Embryonic facial prominence (tissue), 1 donor: ENCODE measurements around the gene ABCC5.
"Not testable (repeated sequence)": the region's sequence is repeated elsewhere in the genome, so short reads cannot be mapped to it uniquely, and the experiment has no call there.

Experiments
- DNase-seq: peaks from one replicate; pipeline ENCODE4 v3.0.0-alpha.2; 2016; ENCODE audit errors: extremely low spot score

ABCC5 gene

DNA sequence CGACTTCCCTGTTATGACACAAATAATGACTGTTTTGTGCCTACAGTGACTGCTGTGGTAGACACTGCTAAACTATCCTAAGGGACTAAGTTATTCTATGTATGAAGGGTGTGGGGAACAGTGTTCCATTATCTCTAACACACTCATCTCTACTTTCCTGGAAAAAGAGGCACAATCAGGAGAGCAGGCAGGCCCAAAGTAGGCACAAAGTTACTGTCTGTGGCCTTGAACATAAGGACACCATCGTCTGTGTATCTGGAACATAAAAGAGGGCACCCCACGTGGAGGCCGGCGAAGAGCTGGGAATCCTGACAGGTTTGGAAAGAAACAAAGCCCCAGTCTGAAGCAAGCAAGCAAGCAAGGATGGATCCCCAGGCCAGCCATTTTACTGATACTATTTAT lies 1.5 kb downstream of the ABCC5 start:
- no peak for DNase-seq

GRCh38 chr3:184015381-184016019 lies 2.2 kb downstream of the ABCC5 start:
- no peak for DNase-seq

GRCh38 chr3:184011937-184012889 lies 5.5 kb downstream of the ABCC5 start:
- DNase-seq = no peak

DNA sequence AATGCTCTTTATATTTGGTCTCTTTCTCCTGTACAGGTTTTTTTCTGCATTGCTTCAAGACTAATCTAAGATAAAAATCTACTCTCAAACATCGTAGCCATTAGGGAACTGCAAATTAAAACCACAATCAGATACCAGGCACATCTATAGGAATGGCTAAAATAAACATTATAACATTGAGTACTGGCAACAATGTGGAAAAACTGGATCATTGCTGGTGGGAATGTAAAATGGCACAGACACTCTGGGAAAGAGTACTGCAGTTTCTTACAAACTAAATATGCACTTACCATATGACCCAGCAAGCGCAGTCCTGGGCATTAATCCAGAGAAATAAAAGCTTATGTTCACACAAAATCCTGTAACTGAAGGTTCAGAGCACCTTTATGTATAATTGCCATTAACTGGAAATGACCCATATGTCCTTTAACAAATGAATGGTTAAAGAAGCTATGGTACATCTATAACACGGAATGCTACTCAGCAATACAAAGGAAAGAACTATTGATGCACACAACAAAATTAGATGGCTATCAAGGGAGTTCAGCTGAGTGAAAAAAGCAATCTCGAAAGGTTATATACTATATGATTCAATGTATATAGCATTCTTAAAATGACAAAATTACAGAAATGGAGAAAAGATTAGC lies 6.3 kb downstream of the ABCC5 start:
- DNase-seq = no peak

- DNase-seq = no peak
Observed at GRCh38 chr3:184008161-184008560, 9.5 kb downstream of the ABCC5 start.

- DNase-seq = not testable (repeated sequence)
Observed at GRCh38 chr3:184007143-184007813, 10.4 kb downstream of the ABCC5 start.

DNA sequence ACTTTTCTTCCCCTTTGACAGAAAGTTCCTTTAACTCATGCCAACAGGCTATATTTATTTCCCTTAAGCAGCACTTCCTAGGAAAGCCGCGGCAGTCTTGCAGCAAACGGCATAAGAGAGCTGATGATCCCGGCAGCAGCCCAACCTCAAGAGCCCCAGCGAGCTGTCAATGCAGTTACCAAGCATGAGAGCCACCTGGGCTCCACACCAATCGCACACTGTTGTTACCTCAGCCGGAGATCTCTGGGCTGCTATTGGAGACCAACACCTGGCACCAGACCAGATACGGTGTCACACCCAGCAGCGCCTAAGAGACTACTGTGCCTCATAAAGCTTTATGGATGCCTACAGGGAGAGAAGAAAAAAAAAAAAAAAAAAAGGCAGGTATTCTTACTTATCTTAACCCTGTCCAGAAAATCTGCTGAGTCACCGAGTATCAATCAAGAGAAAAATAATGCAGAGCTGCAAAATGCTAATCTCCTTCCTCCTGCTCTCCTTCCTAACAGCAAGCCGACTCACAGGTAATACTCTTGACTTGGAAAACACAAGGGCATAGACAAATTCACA lies 11.7 kb downstream of the ABCC5 start:
- DNase-seq = no peak

DNA sequence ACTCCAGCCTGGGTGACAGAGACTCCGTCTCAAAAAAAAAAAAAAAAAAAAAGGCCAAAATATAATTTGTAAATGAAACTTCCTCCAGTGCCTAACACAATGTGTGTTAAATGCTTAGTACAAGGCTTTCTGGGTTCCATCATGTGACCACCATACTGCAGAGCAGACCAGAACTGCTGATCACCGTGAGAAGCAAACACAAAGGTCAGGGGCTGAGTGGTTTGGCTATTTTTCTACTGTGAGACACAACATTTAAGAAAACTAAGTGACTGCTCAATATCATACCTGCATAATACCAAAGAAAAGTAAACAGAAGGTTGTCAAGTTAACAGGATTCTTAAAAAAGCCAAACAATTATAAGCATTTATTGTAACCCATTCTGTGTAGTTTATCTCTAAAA lies 13.2 kb downstream of the ABCC5 start:
- no peak for DNase-seq

DNA sequence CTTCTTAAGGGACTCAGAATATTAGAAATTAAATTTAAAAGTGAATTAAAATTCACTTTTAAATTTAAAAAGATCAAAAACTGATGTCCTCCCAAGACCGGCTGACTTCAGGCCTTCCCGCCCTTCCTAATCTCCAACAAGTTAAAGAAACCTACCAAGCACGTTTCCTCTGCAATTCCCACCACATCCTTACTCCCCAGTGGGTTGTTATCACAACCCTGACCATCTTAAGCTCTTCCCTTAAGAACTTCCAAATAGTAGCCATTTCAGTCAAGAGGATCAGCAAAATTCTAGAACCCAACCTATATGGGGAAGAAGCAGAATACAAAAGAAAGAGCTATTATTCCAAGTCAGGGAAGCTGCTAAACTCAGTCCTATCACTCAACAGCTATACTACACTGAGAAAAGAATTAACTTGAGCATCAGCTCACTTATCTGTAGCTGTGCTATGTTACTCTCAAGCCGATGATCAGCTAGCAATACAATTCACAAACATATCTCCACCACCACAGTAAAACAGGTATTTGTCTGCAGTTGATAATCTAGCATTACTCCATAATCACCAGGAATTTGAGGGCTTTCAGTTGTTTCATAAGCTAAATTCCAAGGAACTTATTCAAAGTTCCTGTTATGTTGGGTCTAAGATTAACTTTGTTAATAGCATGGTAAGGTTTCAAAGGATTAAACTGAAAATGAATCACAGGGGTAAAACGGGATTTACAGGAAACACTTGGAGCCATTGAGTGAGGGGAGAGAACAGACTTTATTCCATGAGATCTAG lies 14.3 kb downstream of the ABCC5 start:
- no peak for DNase-seq

GRCh38 chr3:184002469-184002868 lies 15.2 kb downstream of the ABCC5 start:
- DNase-seq = no peak

GRCh38 chr3:184001761-184002160 lies 15.9 kb downstream of the ABCC5 start:
- DNase-seq = no peak

DNA sequence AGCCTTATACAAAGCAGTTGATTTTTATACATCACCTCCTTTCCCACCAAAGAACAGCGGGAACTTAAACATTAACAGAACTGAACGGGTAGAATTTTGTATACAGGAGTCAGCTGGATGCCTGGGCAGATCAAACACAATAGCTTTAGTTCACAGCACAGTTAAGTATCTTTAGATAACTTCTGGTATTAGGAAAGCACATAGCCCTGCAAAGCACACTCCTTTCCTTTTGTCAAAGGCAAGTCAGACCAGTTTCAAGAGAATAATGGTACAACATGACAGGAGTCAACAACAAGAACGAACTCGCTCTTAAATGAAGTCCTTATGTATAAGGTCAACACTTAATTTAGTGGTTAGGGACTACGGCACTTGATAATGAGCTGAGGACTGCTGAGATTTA lies 26.3 kb downstream of the ABCC5 start:
- no peak for DNase-seq

DNA sequence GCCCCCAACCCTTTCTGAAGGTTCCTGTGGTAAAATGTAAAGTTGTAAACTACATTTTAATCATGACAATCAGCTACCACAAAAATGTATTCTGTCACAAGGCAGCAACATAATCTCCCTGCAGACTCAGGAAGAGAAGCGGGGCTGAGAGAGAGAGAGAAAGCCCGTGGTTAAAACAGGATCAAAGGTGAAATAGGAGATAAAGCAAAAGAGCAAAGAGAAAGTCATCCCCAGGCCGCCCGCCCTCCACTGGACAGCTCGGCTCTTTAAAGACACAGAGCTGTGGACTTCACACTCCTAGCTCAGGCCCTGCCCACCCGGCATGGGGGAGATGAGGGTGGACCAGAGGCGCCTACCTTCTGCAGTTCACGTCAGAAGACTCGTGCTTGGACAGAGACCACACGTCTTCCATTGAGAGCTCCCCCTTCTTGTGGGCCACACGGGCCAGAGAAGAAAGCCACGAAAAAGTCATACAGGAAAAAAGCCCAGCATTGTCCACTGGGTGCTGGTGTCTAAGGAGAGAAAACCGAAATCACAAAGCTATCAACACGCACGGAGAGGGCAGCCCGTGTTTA lies 29.4 kb downstream of the ABCC5 start:
- no peak for DNase-seq

DNA sequence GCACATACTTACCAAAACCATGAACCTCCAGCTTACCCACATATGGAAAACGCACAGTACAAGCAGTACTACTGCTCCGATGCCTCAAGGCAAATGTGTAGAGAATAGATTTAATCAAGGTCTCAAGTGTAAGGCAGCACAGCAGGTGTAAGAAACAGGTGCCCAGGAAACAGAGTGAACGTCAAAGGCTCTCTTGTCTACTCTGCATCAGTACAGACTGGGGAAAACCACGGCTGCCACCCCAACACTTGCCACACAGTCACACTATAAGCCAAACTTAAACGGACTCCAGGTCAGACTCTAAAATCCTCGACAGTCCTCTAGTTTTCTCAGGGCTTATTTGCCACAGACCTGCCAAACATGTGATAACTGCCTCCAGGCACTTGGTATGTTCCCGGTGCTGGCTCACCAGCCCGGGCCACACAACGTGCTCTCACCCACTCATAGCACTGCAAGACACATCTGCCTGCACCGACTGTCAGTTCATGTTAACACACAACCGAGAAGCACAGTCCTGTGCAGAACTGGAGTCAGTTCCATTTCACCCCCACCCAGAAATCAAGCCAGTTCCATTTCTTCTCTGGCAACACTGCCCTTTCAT lies 30.6 kb downstream of the ABCC5 start:
- DNase-seq = no peak

DNA sequence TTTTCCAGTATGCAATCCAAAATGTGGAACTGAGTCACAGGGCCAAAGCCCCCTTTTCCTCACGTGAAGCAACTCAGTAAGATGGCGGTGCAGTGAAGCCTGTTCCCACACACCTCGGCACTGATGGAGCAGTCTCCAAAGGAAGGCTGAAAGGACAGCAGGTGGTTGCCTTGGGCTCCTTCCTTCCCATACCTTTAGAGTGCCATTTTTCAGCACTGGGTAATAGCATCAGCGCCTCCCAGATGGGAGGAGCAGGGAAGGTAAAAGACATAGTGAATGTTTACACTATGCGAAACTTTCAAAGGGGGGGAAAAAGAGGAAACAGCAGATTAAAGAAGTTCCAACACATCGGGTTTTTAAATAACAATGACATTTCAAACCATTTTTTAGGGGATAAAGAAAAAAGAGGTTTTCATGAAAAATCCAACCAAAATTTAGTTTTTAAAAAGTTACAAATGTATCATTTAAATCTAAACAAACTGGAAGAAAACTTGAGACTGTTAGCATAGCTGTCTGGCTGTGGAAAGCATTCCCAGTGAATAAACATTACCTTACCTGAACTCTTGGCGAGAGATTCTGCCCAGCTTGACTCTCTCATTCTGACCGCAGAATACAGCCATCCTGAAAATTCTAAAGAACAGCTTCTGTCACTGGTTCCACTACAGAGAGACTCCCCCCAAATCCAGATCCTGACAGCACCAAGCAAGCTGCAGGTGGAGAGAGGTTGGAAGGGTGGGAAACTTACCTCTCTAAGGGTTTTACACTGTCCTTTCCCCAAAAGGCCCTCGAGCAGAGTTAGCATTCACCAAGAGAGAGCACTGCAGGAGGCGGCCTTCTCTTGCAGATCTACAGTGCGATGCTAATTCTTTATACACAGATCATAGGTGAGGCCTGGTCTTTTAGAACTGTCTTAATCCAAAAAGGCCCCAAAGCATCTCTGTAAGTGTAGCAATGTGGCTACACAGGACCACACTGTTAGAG lies 32.6 kb downstream of the ABCC5 start:
- DNase-seq = no peak

- DNase-seq = no peak
Observed at GRCh38 chr3:183984127-183984740, 33.5 kb downstream of the ABCC5 start.

DNA sequence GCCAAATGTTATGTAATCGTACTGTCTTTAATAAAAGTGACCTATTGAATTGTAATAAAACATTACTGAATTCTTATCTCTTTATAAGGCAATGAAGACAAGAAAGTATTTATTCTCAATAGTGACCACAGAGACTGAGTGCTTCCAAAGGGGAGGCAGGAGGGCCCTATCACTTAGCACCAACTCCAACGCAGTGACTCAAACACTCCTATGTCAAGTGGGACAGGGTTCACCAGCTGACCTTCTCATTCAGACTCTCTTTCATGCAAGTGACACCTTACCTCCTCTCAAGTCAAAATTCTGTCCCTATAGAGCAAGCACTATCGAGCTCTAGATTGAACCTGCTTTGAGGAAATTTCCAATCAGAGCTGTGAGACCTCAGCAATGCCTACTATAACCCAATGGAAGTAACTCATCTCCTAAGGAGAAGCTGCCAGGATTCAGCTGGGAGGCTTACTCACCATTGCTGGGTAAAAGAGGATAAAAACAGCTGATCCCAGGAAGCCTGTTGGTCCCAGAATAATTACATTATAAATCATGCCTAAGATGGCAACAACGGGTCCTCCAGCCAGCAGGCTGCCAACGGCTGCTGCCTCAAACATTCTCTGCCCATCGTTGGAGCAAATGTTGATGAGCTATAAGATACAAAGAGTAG lies 35.6 kb downstream of the ABCC5 start:
- DNase-seq = no peak

DNA sequence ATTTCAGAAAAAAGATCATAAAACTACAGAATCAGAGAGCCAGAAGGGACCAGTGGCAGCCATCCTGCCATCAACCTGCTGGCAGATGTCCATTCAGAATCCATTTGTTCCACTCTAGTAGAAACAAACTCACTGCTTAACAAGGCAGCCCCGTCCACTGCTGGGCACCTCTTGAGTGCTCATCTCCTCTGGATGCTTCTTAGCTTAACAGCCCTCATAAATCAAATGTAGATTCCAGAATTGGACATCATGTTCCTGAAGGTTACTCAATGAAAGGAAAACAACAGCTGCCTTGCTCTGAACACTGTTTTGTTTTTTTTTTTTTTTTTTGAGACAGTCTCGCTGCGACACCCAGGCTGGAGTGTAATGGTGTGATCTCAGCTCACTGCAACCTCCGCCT lies 37.3 kb downstream of the ABCC5 start:
- no peak for DNase-seq
